NCI-H146 (cell line): ENCODE measurements around the gene PRKCE.

Experiments used
- DNase-seq: peaks from one replicate; lab custom pipeline; 2025; lab: John Stamatoyannopoulos, UW

The PRKCE gene

GRCh38 chr2:45860136-45861121, 209.0 kb downstream of the PRKCE start:
- DNase-seq: no peak

- DNase-seq: no peak
Measured at GRCh38 chr2:45862843-45863242, 211.4 kb downstream of the PRKCE start.

- DNase-seq: no peak
Measured at GRCh38 chr2:45864121-45864520, 212.6 kb downstream of the PRKCE start.

- DNase-seq: no peak
Measured at GRCh38 chr2:45867349-45867748, 215.9 kb downstream of the PRKCE start.

- no peak for DNase-seq
Measured at GRCh38 chr2:45867800-45868199, 216.3 kb downstream of the PRKCE start.

GRCh38 chr2:45869165-45869501, 217.7 kb downstream of the PRKCE start:
- no peak for DNase-seq

- no peak for DNase-seq
Measured at GRCh38 chr2:45871025-45871424, 219.6 kb downstream of the PRKCE start.

GRCh38 chr2:45871541-45871940, 220.1 kb downstream of the PRKCE start:
- DNase-seq: no peak

GRCh38 chr2:45872211-45872610, 220.7 kb downstream of the PRKCE start:
- no peak for DNase-seq

- DNase-seq: peak; percentile 22
Measured at GRCh38 chr2:45874344-45874743, 222.9 kb downstream of the PRKCE start.

- DNase-seq: no peak
Measured at GRCh38 chr2:45876611-45877010, 225.1 kb downstream of the PRKCE start.

GRCh38 chr2:45879406-45879805, 227.9 kb downstream of the PRKCE start:
- no peak for DNase-seq

GRCh38 chr2:45879936-45880335, 228.5 kb downstream of the PRKCE start:
- DNase-seq: no peak

GRCh38 chr2:45881970-45882581, 230.6 kb downstream of the PRKCE start:
- no peak for DNase-seq

GRCh38 chr2:45882707-45883602, 231.5 kb downstream of the PRKCE start:
- DNase-seq: no peak

GRCh38 chr2:45883603-45884000, 232.1 kb downstream of the PRKCE start:
- DNase-seq: no peak

GRCh38 chr2:45884126-45884525, 232.7 kb downstream of the PRKCE start:
- no peak for DNase-seq

GRCh38 chr2:45885171-45885621, 233.7 kb downstream of the PRKCE start:
- no peak for DNase-seq

GRCh38 chr2:45886171-45886663, 234.7 kb downstream of the PRKCE start:
- DNase-seq: no peak

GRCh38 chr2:45888167-45888566, 236.7 kb downstream of the PRKCE start:
- DNase-seq: no peak

- DNase-seq: no peak
Measured at GRCh38 chr2:45888641-45889040, 237.2 kb downstream of the PRKCE start.

GRCh38 chr2:45889053-45889452, 237.6 kb downstream of the PRKCE start:
- DNase-seq: peak; percentile 94
